H54 (cell line): ENCODE results near the gene STMP1.
"Not testable (repeated sequence)": the region's sequence is repeated elsewhere in the genome, so short reads cannot be mapped to it uniquely, and the experiment has no call there.

Experiments used
- DNase-seq: peaks from one replicate; pipeline ENCODE4 v3.0.0; 2011; ENCODE audit warnings: low spot score, mixed read lengths; ENCODE audit not compliant: insufficient read length
- FAIRE-seq: peaks from 3 replicates; lab custom pipeline; 2011; peaks lifted over from hg19 to GRCh38; lab: Jason Lieb, UNC
- POLR2A ChIP-seq: IDR thresholded peaks from 2 replicates; pipeline ENCODE4 v1.6.1; 2011; ENCODE audit warnings: low read depth, mild to moderate bottlenecking, low read length

The STMP1 gene

DNA sequence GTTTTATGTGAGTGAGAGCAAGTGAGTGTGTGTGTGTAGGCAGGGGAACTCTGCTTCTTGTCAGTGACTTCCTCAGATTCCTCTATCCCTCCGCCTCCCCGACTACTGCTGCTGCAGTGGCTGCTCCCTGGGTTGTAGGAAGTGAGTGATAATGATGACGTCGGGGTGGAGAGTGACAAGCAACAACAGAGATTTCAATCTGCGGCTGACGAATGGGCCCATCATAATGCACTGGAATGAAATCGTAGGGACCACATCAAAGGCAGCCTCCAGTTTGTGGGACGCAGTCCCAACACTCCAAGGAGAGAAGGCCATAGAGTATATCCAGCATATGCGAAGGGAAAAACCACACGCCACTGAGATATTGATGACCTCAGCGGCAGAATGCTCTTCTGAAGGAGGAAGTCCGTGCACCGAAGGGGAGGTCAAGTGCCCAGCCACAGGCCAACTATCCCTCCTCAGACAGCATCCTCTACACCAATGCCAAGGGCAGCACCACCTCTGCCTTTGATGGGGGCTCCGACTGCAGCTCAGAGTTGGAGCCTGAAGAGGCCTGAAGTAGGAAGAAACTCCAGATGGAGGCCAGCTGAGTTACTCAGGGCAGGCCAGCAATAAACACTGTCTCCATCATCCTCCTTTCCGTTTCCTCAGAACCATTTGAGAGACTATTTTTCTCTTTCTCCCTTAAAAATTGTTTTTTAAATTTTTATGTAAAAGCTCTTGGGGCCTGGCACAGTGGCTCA, 11.3 kb upstream of the STMP1 start:
- DNase-seq, result no peak
- TF ChIP-seq POLR2A, result no peak
- FAIRE-seq, result no peak

DNA sequence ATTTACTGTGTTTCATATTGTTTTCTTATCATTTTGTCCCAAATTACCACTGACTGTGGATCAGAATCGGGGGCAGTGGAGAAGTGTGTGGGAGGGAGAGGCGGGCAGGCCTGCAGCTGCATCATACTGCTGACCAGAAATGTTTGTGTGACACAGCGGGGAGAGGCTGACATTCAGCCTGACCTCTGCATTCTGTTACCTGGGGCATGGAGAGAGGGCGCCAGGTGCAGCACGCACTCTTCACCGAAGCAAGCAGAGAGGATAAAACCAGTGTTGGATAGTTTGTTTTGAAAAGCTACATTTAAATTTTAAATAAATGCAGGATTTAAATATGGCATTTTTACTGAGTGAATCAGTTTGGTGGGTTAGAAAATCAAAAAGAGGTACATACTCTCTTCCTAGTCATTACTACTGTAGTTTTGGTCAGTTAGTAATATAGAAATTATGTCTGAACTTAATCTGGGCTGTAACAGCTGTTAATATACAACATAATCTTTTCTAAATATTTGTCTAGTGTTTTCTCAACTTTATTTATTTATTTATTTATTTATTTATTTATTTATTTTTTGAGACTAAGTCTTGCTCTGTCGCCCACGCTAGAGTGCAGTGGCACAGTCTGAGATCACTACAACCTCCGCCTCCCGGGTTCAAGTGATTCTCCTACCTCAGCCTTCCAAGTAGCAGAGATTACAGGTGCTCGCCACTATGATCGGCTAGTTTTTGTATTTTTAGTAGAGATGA, 8.8 kb upstream of the STMP1 start:
- no peak for DNase-seq
- no peak for TF ChIP-seq POLR2A
- no peak for FAIRE-seq

DNA sequence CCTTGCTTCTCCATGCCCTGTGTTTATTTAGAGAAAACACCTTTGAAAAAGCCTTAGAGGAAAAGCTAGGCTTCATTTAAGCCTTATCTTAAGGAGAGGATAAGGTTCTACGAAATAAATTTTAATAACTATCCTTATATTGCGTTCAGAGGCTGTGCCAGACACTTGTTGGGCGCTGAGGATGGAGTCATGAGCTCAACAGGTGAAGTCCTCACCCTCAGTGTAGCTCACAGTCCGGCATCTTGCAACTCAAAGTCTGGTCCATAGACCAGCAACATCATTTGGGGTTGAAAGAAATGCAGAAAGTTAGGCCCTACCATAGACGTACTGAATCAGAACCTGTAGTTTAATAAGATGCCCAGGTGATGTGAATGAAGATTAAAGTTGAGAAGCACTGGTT, 3.8 kb upstream of the STMP1 start:
- no peak for TF ChIP-seq POLR2A
- FAIRE-seq (no peak), DNase-seq (no peak)

DNA sequence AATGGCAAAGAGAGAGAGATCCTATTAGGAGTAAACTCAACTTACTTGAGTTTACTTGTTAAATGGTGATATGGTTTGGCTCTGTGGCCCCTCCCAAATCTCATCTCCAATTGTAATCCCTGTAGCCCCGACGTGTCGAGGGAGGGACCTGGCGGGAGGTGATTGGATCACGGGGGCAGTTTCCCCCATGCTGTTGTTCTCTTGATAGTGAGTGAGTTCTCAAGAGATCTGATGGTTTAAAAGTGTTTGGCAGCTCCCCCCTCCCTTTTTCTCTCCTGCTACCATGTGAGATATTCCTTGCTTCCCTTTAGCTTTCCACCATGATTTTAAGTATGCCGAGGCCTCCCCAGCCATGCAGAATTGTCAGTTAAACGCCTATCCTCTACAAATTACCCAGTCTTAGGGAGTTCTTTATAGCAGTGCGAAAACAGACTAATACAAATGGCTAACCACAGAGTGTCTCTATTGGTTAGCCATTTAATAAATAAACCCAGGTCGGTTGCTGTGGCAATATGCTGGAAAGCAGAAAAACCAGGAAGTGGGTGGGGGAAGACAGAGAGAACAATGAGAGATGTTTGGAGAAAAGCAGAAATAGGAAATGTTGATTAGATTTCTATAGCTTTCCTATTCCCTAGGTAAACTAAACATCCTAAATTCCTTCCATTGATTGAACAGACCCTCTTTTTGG, 3.0 kb upstream of the STMP1 start:
- FAIRE-seq (no peak), DNase-seq (no peak)
- no peak for TF ChIP-seq POLR2A

DNA sequence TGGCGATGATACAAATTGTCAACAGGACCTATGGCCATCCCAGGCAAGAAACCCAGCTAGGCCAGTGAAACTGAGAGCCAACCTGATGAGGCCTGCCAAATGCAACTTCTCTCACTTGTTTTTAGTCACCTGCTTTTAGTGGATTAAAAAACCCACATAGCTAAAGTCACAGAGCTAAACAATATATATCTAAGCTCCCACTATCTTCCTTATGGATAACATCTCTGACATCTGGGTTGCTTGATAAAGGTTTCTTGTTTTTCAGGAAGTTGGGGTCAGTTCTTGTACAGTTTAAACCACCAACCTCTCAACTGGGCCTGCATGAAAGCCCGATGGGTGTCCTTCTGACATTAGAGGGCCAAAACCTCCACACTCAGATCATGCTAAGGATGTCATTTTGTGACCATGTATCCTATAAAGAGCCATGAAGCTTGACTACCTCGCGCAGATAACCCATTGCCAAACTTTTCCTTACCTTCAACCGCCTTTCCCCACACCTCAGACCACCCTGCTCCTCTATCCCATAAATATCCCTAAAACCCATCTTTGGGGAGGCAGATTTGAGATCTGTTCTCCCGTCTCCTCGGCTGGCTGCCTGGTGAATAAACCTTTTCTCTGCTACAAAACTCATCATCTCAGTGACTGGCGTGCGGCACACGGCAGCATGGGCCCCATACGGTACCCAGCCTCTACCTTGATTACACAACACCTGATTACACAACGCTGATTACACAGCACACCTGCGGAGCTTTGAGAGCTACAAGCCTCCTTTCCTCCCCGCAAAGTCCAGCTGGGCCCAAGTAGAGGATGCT, 797 bp upstream of the STMP1 start:
- FAIRE-seq (no peak), DNase-seq (no peak)
- no peak for TF ChIP-seq POLR2A

DNA sequence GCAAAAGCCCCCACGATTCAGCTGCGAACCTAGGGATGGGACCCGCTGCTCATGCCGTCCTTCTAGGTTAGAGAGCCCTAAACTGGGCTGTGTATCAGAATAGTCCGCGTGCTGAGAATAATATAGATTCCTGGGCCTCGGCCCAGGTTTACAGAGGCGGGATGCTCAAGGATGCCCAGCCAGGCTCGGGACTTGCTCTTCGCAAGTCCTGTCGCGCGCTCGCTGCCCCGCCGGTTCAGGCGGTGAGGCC, 266 bp upstream of the STMP1 start:
- DNase-seq (no peak), FAIRE-seq (no peak)
- no peak for TF ChIP-seq POLR2A

DNA sequence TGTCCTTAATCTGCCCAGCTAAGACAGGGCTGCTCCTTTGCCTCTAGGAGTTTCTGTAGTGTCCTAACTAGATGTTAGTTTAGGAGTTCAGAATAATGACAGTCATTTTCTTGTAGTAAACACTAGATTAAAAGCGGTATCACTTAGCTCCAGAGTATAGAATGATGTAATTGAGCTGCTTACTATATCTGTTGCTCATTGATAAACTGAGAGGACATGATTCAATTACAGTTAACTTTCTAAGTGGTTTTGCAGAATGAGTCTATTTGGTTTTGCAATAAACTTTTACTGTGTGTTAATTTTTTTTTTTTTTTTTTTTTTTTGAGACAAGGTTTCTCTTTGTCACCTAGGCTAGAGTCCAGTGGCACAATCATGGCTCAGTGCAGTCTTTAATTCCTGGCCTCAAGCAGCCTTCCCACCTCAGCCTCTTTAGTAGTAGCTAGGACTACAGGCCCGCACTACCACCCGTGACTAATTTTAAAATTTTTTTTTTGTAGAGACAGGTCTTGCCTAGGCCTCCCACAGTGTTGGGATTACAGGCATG, 1.8 kb downstream of the STMP1 start:
- no peak for FAIRE-seq
- TF ChIP-seq POLR2A, result no peak
- no peak for DNase-seq

DNA sequence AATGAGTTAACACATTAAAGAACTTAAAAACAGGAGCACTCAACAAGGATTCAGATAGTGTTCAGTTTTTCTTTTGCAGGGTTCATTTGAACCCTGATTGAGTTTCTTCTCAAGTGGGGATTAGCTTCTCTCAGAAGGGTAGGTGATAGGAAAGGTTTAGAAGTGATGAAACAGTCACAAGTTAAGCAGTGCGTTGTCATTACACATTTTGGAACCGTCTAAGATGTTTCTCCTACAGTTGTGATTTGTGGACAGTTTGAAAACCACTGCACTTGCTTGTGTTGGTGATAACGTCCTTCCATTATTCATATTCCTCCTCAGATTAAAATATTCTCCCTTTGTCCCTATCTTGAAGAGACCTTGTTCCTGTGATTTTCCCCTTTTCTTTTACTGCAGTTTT, 2.7 kb downstream of the STMP1 start:
- no peak for TF ChIP-seq POLR2A
- no peak for DNase-seq
- FAIRE-seq, result no peak

DNA sequence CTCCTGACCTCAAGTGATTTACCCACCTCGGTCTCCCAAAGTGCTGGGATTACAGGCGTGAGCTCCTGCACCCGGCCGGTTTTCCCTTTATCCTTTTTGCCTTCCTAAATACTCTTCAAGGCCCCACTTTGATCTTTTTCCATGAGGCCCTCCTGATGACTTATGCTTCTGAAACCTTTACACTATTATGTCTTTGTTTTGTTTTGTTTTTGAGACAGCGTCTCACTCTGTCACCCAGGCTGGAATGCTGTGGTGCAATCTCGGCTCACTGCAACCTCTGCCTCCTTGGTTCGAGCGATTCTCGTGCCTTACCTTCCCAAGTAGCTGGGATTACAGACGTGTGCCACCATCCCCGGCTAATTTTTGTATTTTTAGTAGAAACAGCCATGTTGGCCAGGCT, 3.8 kb downstream of the STMP1 start:
- DNase-seq (no peak), FAIRE-seq (no peak)
- TF ChIP-seq POLR2A, result no peak

DNA sequence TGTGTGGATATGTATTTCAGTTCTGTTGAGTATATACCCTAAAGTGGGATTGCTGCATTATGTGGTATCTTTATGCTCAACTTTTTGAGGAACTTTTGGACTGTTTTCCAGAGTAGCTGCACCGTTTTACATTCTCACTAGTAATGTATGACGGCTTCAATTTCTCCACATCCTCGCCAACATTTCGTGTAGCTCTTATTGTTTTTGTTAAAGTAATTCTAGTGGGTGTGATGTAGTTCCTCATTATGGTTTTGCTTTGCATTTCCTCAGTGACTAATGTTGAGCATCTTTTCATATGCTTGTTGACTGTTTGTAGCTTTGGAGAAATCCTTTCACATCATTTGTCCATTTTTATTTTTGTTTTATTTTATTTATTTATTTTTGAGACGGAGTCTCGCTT, 4.5 kb downstream of the STMP1 start:
- no peak for DNase-seq
- no peak for FAIRE-seq
- no peak for TF ChIP-seq POLR2A

DNA sequence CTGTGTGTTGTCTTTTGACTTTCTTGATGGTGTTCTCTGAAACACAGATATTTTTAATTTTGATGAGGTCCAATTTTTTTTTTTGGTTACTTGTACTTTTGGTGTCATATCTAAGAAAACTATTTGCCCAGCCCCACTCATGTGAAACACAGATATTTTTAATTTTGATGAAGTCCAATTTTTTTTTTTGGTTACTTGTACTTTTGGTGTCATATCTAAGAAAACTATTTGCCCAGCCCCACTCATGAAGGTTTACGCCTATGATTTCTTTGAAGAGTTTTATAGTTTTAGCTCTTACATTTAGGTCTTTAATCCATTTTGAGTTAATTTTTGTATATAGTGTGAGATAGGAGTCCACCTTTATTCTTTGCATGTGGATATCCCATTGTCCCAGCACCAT, 5.3 kb downstream of the STMP1 start:
- not testable (repeated sequence) for DNase-seq, FAIRE-seq

DNA sequence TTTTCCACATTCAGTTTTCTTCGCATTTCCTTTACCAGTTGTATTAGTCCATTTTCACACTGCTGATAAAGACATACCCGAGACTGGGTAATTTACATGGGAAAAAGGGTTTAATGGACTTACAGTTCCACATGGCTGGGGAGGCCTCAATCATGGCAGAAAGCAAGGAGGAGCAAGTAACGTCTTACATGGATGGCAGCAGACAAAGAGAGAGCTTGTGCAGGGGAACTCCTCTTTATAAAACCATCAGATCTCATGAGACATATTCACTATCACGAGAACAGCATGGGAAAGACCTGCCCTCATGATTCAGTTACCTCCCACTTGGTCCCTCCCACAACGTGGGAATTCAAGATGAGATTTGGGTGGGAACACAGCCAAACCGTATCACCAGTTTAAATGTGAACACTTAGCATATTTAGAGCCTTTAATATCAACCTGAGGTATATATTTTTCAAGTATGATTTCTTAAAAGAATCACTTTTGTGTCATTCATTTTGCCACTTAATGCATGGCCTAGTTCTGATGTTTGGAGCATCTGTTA, 6.6 kb downstream of the STMP1 start:
- DNase-seq, FAIRE-seq: not testable (repeated sequence)

DNA sequence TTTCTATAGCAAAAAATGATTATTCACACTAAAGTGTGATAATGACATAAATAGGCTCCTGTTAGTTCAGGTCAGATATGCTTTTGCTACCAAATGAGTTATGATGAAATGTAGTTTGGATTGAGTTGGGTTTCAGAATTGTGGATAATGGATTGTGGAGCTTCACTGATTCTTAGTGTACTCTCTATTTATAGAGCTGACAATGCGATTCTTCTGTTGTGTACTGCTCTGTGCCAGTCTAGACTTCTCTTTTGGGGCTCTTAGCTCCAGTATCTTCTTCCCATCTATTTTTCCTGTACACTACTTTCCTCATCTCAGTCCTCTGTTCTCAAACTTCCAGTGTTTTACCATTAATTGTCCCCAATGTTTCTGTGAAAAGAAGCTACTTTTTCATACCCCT, 7.5 kb downstream of the STMP1 start:
- FAIRE-seq, result no peak
- no peak for TF ChIP-seq POLR2A
- no peak for DNase-seq
